ENCODE data around the gene MED29.

- TF ChIP-seq CTCF (IDR thresholded peaks at IDR 0.05) (no peak), EZH2 (IDR thresholded peaks at IDR 0.05; ENCODE audit: borderline replicate concordance, insufficient read depth, low read depth, low read length, poor library complexity, severe bottlenecking) (no peak)
Measured at GRCh38 chr19:39342647-39343305, 48.4 kb upstream of the MED29 start.

Measured in B cell (primary cell).